DOHH2 (cell line): Measurements from ENCODE around the gene TBCD.

Source experiments
- H3F3A ChIP-seq: fragments of 200-600 bp; sonication (generic), shearing (Covaris generic); 2 replicates; pipeline ENCODE4 v1.6.0; 2016; ENCODE audit warnings: antibody characterized with exemption, mild to moderate bottlenecking; ENCODE audit not compliant: control insufficient read depth, insufficient read depth
- H3K27ac ChIP-seq: fragments of 200-600 bp; sonication (generic); 2 replicates; pipeline ENCODE4 v1.5.1; 2014; ENCODE audit warnings: low read depth, mild to moderate bottlenecking, low read length, moderate library complexity
- H3K27me3 ChIP-seq: fragments of 200-600 bp; sonication (generic); 2 replicates; pipeline ENCODE4 v1.6.1; 2014; ENCODE audit warnings: mild to moderate bottlenecking, low read length, mixed read lengths; ENCODE audit not compliant: control insufficient read depth
- H3K36me3 ChIP-seq: fragments of 200-600 bp; sonication (generic); 2 replicates; pipeline ENCODE4 v1.6.1; 2014; ENCODE audit warnings: mild to moderate bottlenecking, low read length, moderate library complexity, mixed read lengths; ENCODE audit not compliant: control insufficient read depth
- H3K4me1 ChIP-seq: fragments of 200-600 bp; sonication (generic); 2 replicates; pipeline ENCODE4 v1.6.1; 2014; ENCODE audit warnings: mild to moderate bottlenecking, low read length, mixed read lengths; ENCODE audit not compliant: control insufficient read depth
- H3K4me2 ChIP-seq: fragments of 200-600 bp; sonication (generic); 2 replicates; pipeline ENCODE4 v1.6.0; 2014; ENCODE audit warnings: mild to moderate bottlenecking, low read length, moderate library complexity
- H3K4me3 ChIP-seq: fragments of 200-600 bp; sonication (generic); 2 replicates; pipeline ENCODE4 v1.5.1; 2014; ENCODE audit warnings: mild to moderate bottlenecking, low read length, mixed read lengths
- H3K79me2 ChIP-seq: fragments of 200-600 bp; sonication (generic); 2 replicates; pipeline ENCODE4 v1.6.1; 2014; ENCODE audit warnings: mild to moderate bottlenecking, low read length, mixed read lengths; ENCODE audit not compliant: control insufficient read depth
- H3K9me2 ChIP-seq: fragments of 200-600 bp; sonication (generic); replicated peaks from 2 replicates; pipeline ENCODE4 v1.6.1; 2014; ENCODE audit warnings: mild to moderate bottlenecking, low read length, mixed read lengths; ENCODE audit not compliant: control insufficient read depth
- H3K9me3 ChIP-seq: fragments of 200-600 bp; sonication (generic); 2 replicates; pipeline ENCODE4 v1.6.1; 2014; ENCODE audit warnings: antibody characterized with exemption, low read length, mixed read lengths; ENCODE audit not compliant: control insufficient read depth, insufficient read depth
- H4K20me1 ChIP-seq: fragments of 200-600 bp; sonication (generic); 2 replicates; pipeline ENCODE4 v1.6.0; 2014; ENCODE audit warnings: low read depth, mild to moderate bottlenecking, antibody characterized with exemption, low read length, moderate library complexity; ENCODE audit not compliant: control insufficient read depth, insufficient read depth
- CTCF ChIP-seq: fragments of 200-600 bp; sonication (generic); IDR thresholded peaks from one replicate; pipeline ENCODE4 v1.5.1; 2014; ENCODE audit warnings: antibody characterized with exemption, mild to moderate bottlenecking, low read depth, low read length; ENCODE audit not compliant: poor library complexity, severe bottlenecking
- EZH2phosphoT487 ChIP-seq: fragments of 200-600 bp; sonication (generic); IDR thresholded peaks from 2 replicates; pipeline ENCODE4 v1.6.1; 2017; ENCODE audit warnings: borderline replicate concordance, mild to moderate bottlenecking, antibody characterized with exemption, low read length, moderate library complexity, mixed read lengths

TBCD gene

GRCh38 chr17:82943751-82944150 lies 191.9 kb downstream of the TBCD start:
- Histone ChIP-seq H4K20me1 (no peaks in the 10 kb centered on the region), H3K4me1 (no peaks in the 10 kb centered on the region), H3K79me2 (no peaks in the 10 kb centered on the region), H3F3A (no peaks in the 10 kb centered on the region), H3K27ac (no peak overlapping the region), H3K4me3 (no peak overlapping the region), H3K9me2 (no peaks in the 10 kb centered on the region), H3K36me3 (peaks cover 71% of the 10 kb centered on the region), H3K27me3 (no peaks in the 10 kb centered on the region), H3K9me3 (peaks cover 41% of the 10 kb centered on the region), H3K4me2 (no peak overlapping the region)
- no peak for TF ChIP-seq EZH2phosphoT487
- TF ChIP-seq CTCF, result no peak

- Histone ChIP-seq H3K4me3 (no peak overlapping the region), H3K4me1 (no peaks in the 10 kb centered on the region), H3K36me3 (peaks cover 63% of the 10 kb centered on the region), H4K20me1 (no peaks in the 10 kb centered on the region), H3K9me3 (peaks cover 47% of the 10 kb centered on the region), H3K79me2 (no peaks in the 10 kb centered on the region), H3F3A (no peaks in the 10 kb centered on the region), H3K27ac (no peak overlapping the region), H3K4me2 (no peak overlapping the region), H3K9me2 (no peaks in the 10 kb centered on the region), H3K27me3 (no peaks in the 10 kb centered on the region)
- TF ChIP-seq CTCF (no peak), EZH2phosphoT487 (no peak)
These were observed 193.1 kb downstream of the TBCD start for GRCh38 chr17:82944990-82945389.

GRCh38 chr17:82946081-82946480 lies 194.2 kb downstream of the TBCD start:
- no peaks in the 10 kb centered on the region for H3K79me2 ChIP-seq
- no peak overlapping the region for H3K27ac ChIP-seq
- no peak overlapping the region for H3K4me2 ChIP-seq
- H3K27me3 ChIP-seq, result no peaks in the 10 kb centered on the region
- no peaks in the 10 kb centered on the region for H4K20me1 ChIP-seq
- TF ChIP-seq EZH2phosphoT487, result no peak
- no peak for TF ChIP-seq CTCF
- no peaks in the 10 kb centered on the region for H3K9me2 ChIP-seq
- no peak overlapping the region for H3K4me3 ChIP-seq
- peaks cover 64% of the 10 kb centered on the region for H3K36me3 ChIP-seq
- H3F3A ChIP-seq, result no peaks in the 10 kb centered on the region
- no peaks in the 10 kb centered on the region for H3K4me1 ChIP-seq
- peaks cover 58% of the 10 kb centered on the region for H3K9me3 ChIP-seq
